PC-3 (cell line): ENCODE results near the gene MIB1. TPM values are rescaled to one million over a fixed set of nuclear protein-coding genes. Genes with fewer than 3 reads are reported as not detected.
A peak's percentile ranks its signal among the peaks of the same experiment; 100 is the strongest.

Experiments used
- ATAC-seq: fragments of 200-7000 bp; cut with Tn5 transposase; 2 replicates; pipeline ENCODE4 v1.9.1; 2020; ENCODE audit warnings: mild to moderate bottlenecking, moderate library complexity
- Bru-seq: library from RNA; stranded (reverse); fragments of 400-500 nt; gene quantifications from one replicate; lab custom pipeline; 2021; lab: Mats Ljungman, UMichigan
- BruChase-seq, 2 experiments: library from RNA; stranded (reverse); fragments of 400-500 nt; gene quantifications; one replicate each; lab custom pipeline; 2021; lab: Mats Ljungman, UMichigan
- BruUV-seq: library from RNA; stranded (reverse); fragments of 400-500 nt; replicated peaks from 2 replicates; lab custom pipeline; 2021; lab: Mats Ljungman, UMichigan
- CTCF ChIA-PET: fragments of 300-600 bp; sonication (Branson Sonifier 250); formaldehyde crosslinking; loops from one replicate; lab custom pipeline; 2022; ENCODE audit warnings: antibody characterized with exemption; lab: Charles Lee
- POLR2A ChIA-PET: fragments of 300-600 bp; sonication (Branson Sonifier 250); formaldehyde crosslinking; loops from one replicate; lab custom pipeline; 2022; ENCODE audit warnings: antibody characterized with exemption; ENCODE audit not compliant: unreplicated experiment; lab: Charles Lee
- DNase-seq: peaks from one replicate; pipeline ENCODE4 v3.0.0-alpha.2; 2015
- H2AFZ ChIP-seq: fragments of 300-600 bp; sonication (generic); 2 replicates; pipeline ENCODE4 v1.6.0; 2016; ENCODE audit warnings: antibody characterized with exemption, low read length
- H3F3A ChIP-seq: fragments of 300-600 bp; sonication (generic); one replicate; pipeline ENCODE4 v1.6.0; 2017; ENCODE audit warnings: antibody characterized with exemption, low read length, control low read depth, mild to moderate bottlenecking; ENCODE audit not compliant: unreplicated experiment
- H3K27ac ChIP-seq: fragments of 300-600 bp; sonication (generic); 2 replicates; pipeline ENCODE4 v1.5.1; 2016; ENCODE audit warnings: mild to moderate bottlenecking, low read length
- H3K27me3 ChIP-seq: fragments of 300-600 bp; sonication (generic); 2 replicates; pipeline ENCODE4 v1.6.1; 2016; ENCODE audit warnings: low read length, mixed read lengths
- H3K36me3 ChIP-seq: fragments of 300-600 bp; sonication (generic); 2 replicates; pipeline ENCODE4 v1.6.1; 2016; ENCODE audit warnings: low read depth, mixed run types, low read length, mixed read lengths
- H3K4me1 ChIP-seq: fragments of 300-600 bp; sonication (generic); 2 replicates; pipeline ENCODE4 v1.5.1; 2016; ENCODE audit warnings: low read length; ENCODE audit not compliant: insufficient read depth
- H3K4me2 ChIP-seq: fragments of 300-600 bp; sonication (generic); 2 replicates; pipeline ENCODE4 v1.6.0; 2016; ENCODE audit warnings: low read length
- H3K4me3 ChIP-seq: fragments of 300-600 bp; sonication (generic); 2 replicates; pipeline ENCODE4 v1.5.1; 2016; ENCODE audit warnings: mild to moderate bottlenecking, low read length, mixed read lengths
- H3K79me2 ChIP-seq: fragments of 300-600 bp; sonication (generic); 2 replicates; pipeline ENCODE4 v1.6.1; 2017; ENCODE audit warnings: low read length, mixed read lengths
- H3K9ac ChIP-seq: fragments of 300-600 bp; sonication (generic); 2 replicates; pipeline ENCODE4 v1.6.0; 2016; ENCODE audit warnings: mild to moderate bottlenecking, low read length
- H3K9me2 ChIP-seq: fragments of 300-600 bp; sonication (generic); replicated peaks from 2 replicates; pipeline ENCODE4 v1.6.1; 2016; ENCODE audit warnings: mixed run types, low read length, mixed read lengths
- H3K9me3 ChIP-seq: fragments of 300-600 bp; sonication (generic); 2 replicates; pipeline ENCODE4 v1.6.1; 2016; ENCODE audit warnings: low read length, mixed read lengths
- H4K20me1 ChIP-seq: fragments of 300-600 bp; sonication (generic); 2 replicates; pipeline ENCODE4 v1.6.1; 2016; ENCODE audit warnings: low read length, mixed read lengths
- CTCF ChIP-seq: fragments of 300-600 bp; sonication (generic); conservative IDR thresholded peaks from 2 replicates; pipeline ENCODE4 v1.5.1; 2017; ENCODE audit warnings: antibody characterized with exemption, low read depth, mild to moderate bottlenecking, low read length
- EZH2 ChIP-seq: fragments of 300-600 bp; sonication (generic); IDR thresholded peaks from one replicate; pipeline ENCODE4 v1.6.1; 2017; ENCODE audit warnings: antibody characterized with exemption, mild to moderate bottlenecking, low read length; ENCODE audit not compliant: unreplicated experiment
- EZH2phosphoT487 ChIP-seq: fragments of 300-600 bp; sonication (generic); IDR thresholded peaks from 2 replicates; pipeline ENCODE4 v1.6.1; 2018; ENCODE audit warnings: mild to moderate bottlenecking, antibody characterized with exemption, low read length, borderline replicate concordance
- intact Hi-C: fragments of 100-400 bp; cut with micrococcal nuclease; formaldehyde crosslinking; loops from 2 replicates; pipeline ENCODE4 v1.9.0; 2023
- long read RNA-seq: library from polyadenylated mRNA; unstranded; transcript quantifications from one replicate; pipeline ENCODE4 v2.0.0, GENCODE V29; 2021; ENCODE audit not compliant: unreplicated experiment
- total RNA-seq: library from RNA; depleted of rRNA; stranded (reverse); fragments of >200 nt; gene quantifications from 2 replicates; pipeline ENCODE4 v1.2.3, GENCODE V29; 2014; rRNA removed

Gene MIB1
- total RNA-seq (25.1 and 26.3 TPM in 2 replicates), Bru-seq, nascent RNA (percentile 88 among the genes with signal in this experiment), BruChase-seq, experiment 1, labeled RNA remaining after a 6-hour chase (percentile 82 among the genes with signal in this experiment), BruChase-seq, experiment 2, labeled RNA remaining after a 2-hour chase (percentile 86 among the genes with signal in this experiment)
- long read RNA-seq, full-length matches to known transcripts, result 43 of 82 reads
- long read RNA-seq, partial matches to known transcripts, result 11 of 82 reads
- long read RNA-seq, other reads (novel, unspliced or antisense), result 28 of 82 reads

- Histone ChIP-seq H3F3A (no peaks in the 10 kb centered on the region), H3K27ac (peak within 1 kb of the TSS; percentile 85), H3K27me3 (no peaks in the 10 kb centered on the region), H4K20me1 (peaks cover 17% of the 10 kb centered on the region; the same call in 1 of the 2 replicates), H3K4me3 (peak within 1 kb of the TSS; percentile 88), H3K4me2 (peak within 1 kb of the TSS; percentile 88), H3K4me1 (peaks cover 27% of the 10 kb centered on the region), H3K9me2 (no peaks in the 10 kb centered on the region), H3K9ac (peak within 1 kb of the TSS; percentile 97), H3K79me2 (peaks cover 44% of the 10 kb centered on the region), H3K36me3 (no peaks in the 10 kb centered on the region), H3K9me3 (no peaks in the 10 kb centered on the region), H2AFZ (peak within 1 kb of the TSS; percentile 94)
- POLR2A ChIA-PET, result interaction anchor here (0.6 to 1.4 kb wide), 10 partner anchors 36 to 350 kb away, joined by 3 to 10 read pairs (median 6); partner anchors contain the start of genes ABHD3 and ESCO1
- BruUV-seq, result no TSS peak
- CTCF ChIA-PET, result interaction anchor here (0.6 to 1.7 kb wide), 5 partner anchors 36 to 140 kb away, joined by 3 to 9 read pairs (median 6); partner anchors contain the start of genes ABHD3 and ESCO1
- peak; percentile 93 for ATAC-seq
- intact Hi-C loops, result loop anchor here (2.0 kb wide), 2 partner anchors 36 to 102 kb away; partner anchors contain the start of gene ABHD3
- DNase-seq, result peak; percentile 97
- no peak for TF ChIP-seq EZH2
- TF ChIP-seq CTCF, result no peak
- no peak for TF ChIP-seq EZH2phosphoT487
These were observed at the start of gene MIB1 for GRCh38 chr18:21740538-21741311. TSS of gene MIB1 (plus strand) at chr18:21740792. CDS start at chr18:21741584, 792 bp downstream.

GRCh38 chr18:21693322-21693721 lies 47.3 kb upstream of the MIB1 start:
- DNase-seq, result no peak
- Histone ChIP-seq H3K4me1 (no peaks in the 10 kb centered on the region), H3K9ac (no peak overlapping the region), H3K4me2 (no peak overlapping the region), H4K20me1 (no peaks in the 10 kb centered on the region), H3F3A (no peaks in the 10 kb centered on the region), H3K4me3 (no peak overlapping the region), H3K79me2 (no peaks in the 10 kb centered on the region), H3K36me3 (peaks cover 15% of the 10 kb centered on the region), H3K9me2 (no peaks in the 10 kb centered on the region), H3K9me3 (no peaks in the 10 kb centered on the region), H2AFZ (no peak overlapping the region), H3K27me3 (no peaks in the 10 kb centered on the region), H3K27ac (no peak overlapping the region)
- no peak for ATAC-seq
- TF ChIP-seq CTCF (no peak), EZH2phosphoT487 (no peak), EZH2 (no peak)
- ChIA-PET CTCF (no interaction called here), POLR2A (no interaction called here)
- no TSS peak for BruUV-seq
- intact Hi-C loops, result no loop called here
